ENCODE measurements around the gene HM13. TPM values are rescaled to one million over a fixed set of nuclear protein-coding genes. Genes with fewer than 3 reads are reported as not detected.
A peak's percentile ranks its signal among the peaks of the same experiment; 100 is the strongest.

Gene HM13
- total and polyA plus RNA-seq, 8 donors: 98.9 to 282 (median 114) TPM

DNA sequence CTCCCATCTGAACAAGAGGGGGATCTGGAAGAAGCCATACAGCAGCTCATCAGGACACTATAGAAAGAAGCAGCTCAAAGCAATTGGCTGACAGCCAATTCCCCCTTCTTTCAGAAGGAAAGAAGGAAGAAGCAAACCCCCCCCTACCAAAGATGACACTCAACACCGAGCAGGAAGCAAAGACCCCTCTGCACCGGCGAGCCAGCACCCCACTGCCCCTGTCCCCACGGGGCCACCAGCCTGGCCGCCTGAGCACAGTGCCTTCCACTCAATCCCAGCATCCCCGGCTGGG lies 38.0 kb upstream of the HM13 start:
- Histone ChIP-seq H3K27ac (no peak overlapping the region), H3K36me3 (no peaks in the 10 kb centered on the region), H3K4me1 (peaks cover 0 to 14% of the 10 kb centered on the region in 2 donors), H3K4me3 (no peak overlapping the region), H3K27me3 (peaks cover 15 to 45% of the 10 kb centered on the region in 2 donors), H3K9me3 (no peaks in the 10 kb centered on the region)
- ATAC-seq: no peak
- DNase-seq: no peak
- TF ChIP-seq CTCF (IDR thresholded peaks at IDR 0.05): no peak
- intact Hi-C loops (cut with DNase I): no loop called here

DNA sequence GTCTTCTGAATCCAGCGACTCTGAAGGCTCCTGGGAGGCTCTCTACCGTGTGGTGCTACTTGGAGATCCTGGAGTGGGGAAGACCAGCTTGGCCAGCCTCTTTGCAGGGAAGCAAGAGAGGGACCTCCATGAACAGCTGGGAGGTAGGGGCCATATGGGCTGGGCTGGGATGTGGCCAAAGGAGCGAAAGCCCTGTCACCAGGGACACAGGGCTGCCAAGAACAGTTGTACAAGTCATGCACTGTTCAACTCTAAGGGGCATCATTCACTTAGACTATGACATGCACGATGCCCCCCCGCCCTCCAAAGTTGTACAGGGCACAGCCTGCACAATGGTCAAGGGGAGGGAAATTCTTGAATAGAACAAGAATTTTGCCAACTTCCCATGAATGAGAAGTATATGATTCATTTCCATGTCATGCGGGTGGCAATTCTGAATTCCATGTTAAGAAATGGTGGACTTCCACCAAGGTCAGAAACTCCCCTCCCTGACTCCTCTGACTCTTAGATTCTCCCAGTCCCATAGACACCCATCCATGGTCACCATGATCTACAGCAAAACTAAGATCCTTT lies 37.5 kb upstream of the HM13 start:
- Histone ChIP-seq H3K9me3 (no peaks in the 10 kb centered on the region), H3K4me1 (peaks cover 0 to 14% of the 10 kb centered on the region in 2 donors), H3K27me3 (peaks cover 15 to 45% of the 10 kb centered on the region in 2 donors), H3K4me3 (no peak overlapping the region), H3K36me3 (no peaks in the 10 kb centered on the region), H3K27ac (no peak overlapping the region)
- intact Hi-C loops (cut with DNase I): no loop called here
- DNase-seq (no peak), ATAC-seq (no peak)
- no peak for TF ChIP-seq CTCF (IDR thresholded peaks at IDR 0.05)

DNA sequence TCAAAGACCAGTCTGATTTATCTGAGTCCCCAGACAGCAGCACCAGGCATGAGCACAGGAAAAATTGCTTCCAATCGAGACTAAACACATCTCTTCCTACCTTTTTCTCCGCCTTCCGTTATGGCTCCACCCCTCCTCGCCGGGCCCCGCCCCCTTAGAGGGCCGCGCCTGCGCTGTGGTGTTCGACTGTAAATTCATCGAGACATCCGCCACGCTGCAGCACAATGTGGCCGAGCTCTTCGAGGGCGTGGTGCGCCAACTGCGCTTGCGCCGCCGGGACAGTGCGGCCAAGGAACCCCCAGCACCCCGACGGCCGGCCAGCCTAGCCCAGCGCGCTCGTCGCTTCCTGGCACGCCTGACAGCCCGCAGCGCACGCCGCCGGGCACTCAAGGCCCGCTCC lies 30.2 kb upstream of the HM13 start:
- Histone ChIP-seq H3K36me3 (no peaks in the 10 kb centered on the region), H3K27me3 (peaks cover 0 to 40% of the 10 kb centered on the region in 2 donors), H3K4me3 (no peak overlapping the region), H3K27ac (no peak overlapping the region), H3K9me3 (no peaks in the 10 kb centered on the region), H3K4me1 (peaks cover 0 to 7% of the 10 kb centered on the region in 2 donors)
- TF ChIP-seq CTCF (IDR thresholded peaks at IDR 0.05): no peak
- peak in 1 of 4 donors; percentile 84 for DNase-seq
- intact Hi-C loops (cut with DNase I): no loop called here
- ATAC-seq: no peak

DNA sequence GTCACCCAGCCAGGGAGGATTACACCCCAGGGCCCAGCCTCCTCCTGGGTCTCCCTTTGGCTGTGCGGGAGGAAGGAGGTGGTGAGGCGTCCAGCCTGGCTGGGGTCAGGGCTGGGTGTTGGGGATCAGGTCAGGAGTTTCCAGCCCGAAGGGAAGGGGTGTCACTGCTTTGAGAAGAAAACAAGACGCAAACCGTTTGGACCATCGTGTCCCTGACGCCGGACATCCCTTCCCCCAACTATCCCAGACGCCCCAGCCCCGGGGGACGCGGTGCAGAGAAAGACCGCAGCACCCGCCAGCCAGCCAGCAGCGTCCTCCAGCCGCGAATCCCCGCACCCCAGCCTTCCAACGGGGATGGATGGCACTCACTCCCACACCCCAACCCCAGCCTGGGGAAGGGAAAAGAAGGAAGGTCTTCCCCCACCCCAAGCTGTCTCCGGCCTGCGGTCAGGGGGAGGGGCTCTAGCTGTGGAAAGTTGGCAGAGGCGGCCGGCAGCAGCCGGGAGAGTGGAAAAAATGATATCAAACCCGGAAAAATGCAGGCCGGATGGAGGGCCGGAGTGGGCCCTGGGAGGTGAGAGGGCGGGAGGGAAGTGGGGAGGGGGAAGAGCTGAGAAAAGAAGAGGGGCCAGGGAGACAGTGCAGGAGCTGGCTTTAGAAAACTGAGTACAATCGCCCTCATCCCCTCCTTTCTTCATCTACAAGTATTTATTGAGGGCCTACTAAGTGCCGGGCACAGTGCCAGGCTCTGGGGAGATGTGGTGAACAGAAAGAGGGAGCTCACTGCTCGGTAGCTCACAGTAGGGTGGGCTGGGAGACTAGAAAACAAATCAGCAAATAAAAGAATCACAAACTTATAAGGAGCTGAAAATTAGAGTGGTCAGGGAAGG lies 28.5 kb upstream of the HM13 start:
- DNase-seq (peak in 3 of 4 donors; percentile 70 to 95 (median 92)), ATAC-seq (peak; percentile 86)
- Histone ChIP-seq H3K4me1 (peaks cover 0 to 7% of the 10 kb centered on the region in 2 donors), H3K9me3 (no peaks in the 10 kb centered on the region), H3K27ac (peak overlapping the region; percentile 63 to 83), H3K27me3 (peaks cover 0 to 40% of the 10 kb centered on the region in 2 donors), H3K36me3 (no peaks in the 10 kb centered on the region), H3K4me3 (no peak overlapping the region)
- no peak for TF ChIP-seq CTCF (IDR thresholded peaks at IDR 0.05)
- intact Hi-C loops (cut with DNase I): no loop called here

- Histone ChIP-seq H3K4me3 (no peak overlapping the region), H3K27ac (no peak overlapping the region), H3K4me1 (peaks cover 0 to 7% of the 10 kb centered on the region in 2 donors), H3K36me3 (no peaks in the 10 kb centered on the region), H3K27me3 (peaks cover 0 to 37% of the 10 kb centered on the region in 2 donors), H3K9me3 (no peaks in the 10 kb centered on the region)
- no peak for DNase-seq
- ATAC-seq: no peak
- TF ChIP-seq CTCF (IDR thresholded peaks at IDR 0.05): no peak
- intact Hi-C loops (cut with DNase I): no loop called here
Observed at GRCh38 chr20:31488115-31488514, 26.1 kb upstream of the HM13 start.

Measured in left lung (tissue), 10 donors.